DOHH2 (cell line): ENCODE results near the gene CMTM2.

ENCODE experiments used
- CTCF ChIP-seq: fragments of 200-600 bp; sonication (generic); IDR thresholded peaks from one replicate; pipeline ENCODE4 v1.5.1; 2014; ENCODE audit warnings: antibody characterized with exemption, mild to moderate bottlenecking, low read depth, low read length; ENCODE audit not compliant: poor library complexity, severe bottlenecking
- EZH2phosphoT487 ChIP-seq: fragments of 200-600 bp; sonication (generic); IDR thresholded peaks from 2 replicates; pipeline ENCODE4 v1.6.1; 2017; ENCODE audit warnings: borderline replicate concordance, mild to moderate bottlenecking, antibody characterized with exemption, low read length, moderate library complexity, mixed read lengths

DNA sequence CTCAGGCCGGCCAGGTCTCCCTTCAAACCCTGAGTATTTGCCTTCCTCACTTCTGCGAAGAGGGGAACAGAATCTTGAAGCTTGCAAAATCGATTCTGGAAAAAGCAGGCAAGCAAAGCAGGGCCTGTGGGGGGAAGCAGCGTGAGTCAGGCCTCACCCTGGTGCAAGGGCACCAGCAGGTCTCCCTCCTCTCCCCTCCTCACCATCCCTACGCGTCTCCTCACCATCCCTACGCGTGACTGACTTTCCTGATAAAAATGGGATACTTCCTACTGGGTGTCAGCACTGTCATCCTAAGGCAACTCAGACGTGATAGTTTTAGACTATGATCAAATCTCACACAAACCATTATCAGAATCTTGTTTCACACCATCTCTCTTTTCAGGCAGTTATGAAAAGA is 37.3 kb downstream of the CMTM2 start:
- TF ChIP-seq CTCF (no peak), EZH2phosphoT487 (no peak)
